NT2/D1 (cell line): ENCODE results near the gene TMEM231.

Experiments used
- SUZ12 ChIP-seq: IDR thresholded peaks from 2 replicates; pipeline ENCODE4 v1.6.1; 2011; ENCODE audit not compliant: insufficient read length, insufficient read depth; ENCODE audit errors: extremely low read depth
- YY1 ChIP-seq: IDR thresholded peaks from 2 replicates; pipeline ENCODE4 v1.6.1; 2011; ENCODE audit not compliant: insufficient read length, insufficient read depth
- ZNF274 ChIP-seq: IDR thresholded peaks from 2 replicates; pipeline ENCODE4 v1.6.1; 2011; ENCODE audit warnings: mild to moderate bottlenecking, low read depth, low read length

DNA sequence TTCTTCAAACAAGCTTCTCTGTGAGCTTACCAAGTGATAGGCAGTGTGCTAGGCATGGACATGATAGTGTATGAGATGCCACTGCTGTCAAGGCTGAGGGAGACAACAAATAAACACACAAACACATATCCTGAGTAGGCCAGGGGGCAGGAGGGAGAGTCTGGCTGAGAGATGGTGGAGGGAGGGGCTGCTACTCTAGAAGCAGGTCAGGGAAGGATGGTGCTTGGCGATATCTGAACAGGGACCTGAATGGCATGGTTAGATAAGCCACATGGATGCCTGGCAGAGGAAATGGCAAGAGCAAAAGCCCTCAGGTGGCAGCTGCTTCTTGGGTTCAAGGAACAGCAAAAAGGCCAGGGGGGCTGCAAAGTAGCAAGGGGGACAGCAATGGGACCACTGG lies 52.3 kb downstream of the TMEM231 start:
- TF ChIP-seq SUZ12, result no peak
- TF ChIP-seq ZNF274, result no peak
- TF ChIP-seq YY1, result no peak
